Measurements from ENCODE around the gene TFDP1.

The TFDP1 gene

GRCh38 chr13:113537205-113537604 is 47.3 kb upstream of the TFDP1 start:
- DNase-seq = no peak
- Histone ChIP-seq H3K4me3 (ENCODE audit: low read depth in 1 of 2, low read length in 2 of 2) (no peak overlapping the region), H3K9ac (ENCODE audit: low read depth, low read length) (no peak overlapping the region), H2AFZ (ENCODE audit: low read depth, low read length) (no peak overlapping the region), H3K36me3 (ENCODE audit: insufficient read depth, low read length) (peaks cover 24% of the 10 kb centered on the region), H3K9me3 (ENCODE audit: insufficient read depth, low read length, severe bottlenecking) (no peaks in the 10 kb centered on the region), H4K20me1 (ENCODE audit: insufficient read depth, low read length) (0 out of 2 replicates have a peak, but pooled peaks cover under 1% of the 10 kb centered on the region), H3K79me2 (ENCODE audit: insufficient read depth, low read length) (0 out of 2 replicates have a peak, but pooled peaks cover 1% of the 10 kb centered on the region), H3K27ac (ENCODE audit: low read length) (no peak overlapping the region), H3K4me2 (ENCODE audit: insufficient read depth, low read length) (no peak overlapping the region), H3K27me3 (ENCODE audit: insufficient read depth, low read length, poor library complexity) (no peaks in the 10 kb centered on the region), H3K4me1 (ENCODE audit: insufficient read depth, low read length) (no peaks in the 10 kb centered on the region)
- no peak for ATAC-seq (ENCODE audit: insufficient read depth, low read depth)
- TF ChIP-seq CTCF (IDR thresholded peaks at IDR 0.05; ENCODE audit: borderline replicate concordance, extremely low read depth, low read length, poor library complexity, severe bottlenecking) (no peak), EZH2 (IDR thresholded peaks at IDR 0.05; ENCODE audit: borderline replicate concordance, low read depth, low read length, severe bottlenecking) (no peak)

GRCh38 chr13:113537909-113538688 is 46.5 kb upstream of the TFDP1 start:
- 0 out of 2 replicates have a peak, but pooled peaks cover 1% of the 10 kb centered on the region for H3K79me2 ChIP-seq (ENCODE audit: insufficient read depth, low read length)
- no peak overlapping the region for H3K4me2 ChIP-seq (ENCODE audit: insufficient read depth, low read length)
- ATAC-seq (ENCODE audit: insufficient read depth, low read depth) = no peak
- no peak overlapping the region for H3K9ac ChIP-seq (ENCODE audit: low read depth, low read length)
- H3K4me1 ChIP-seq (ENCODE audit: insufficient read depth, low read length) = no peaks in the 10 kb centered on the region
- no peaks in the 10 kb centered on the region for H4K20me1 ChIP-seq (ENCODE audit: insufficient read depth, low read length)
- no peak for TF ChIP-seq EZH2 (IDR thresholded peaks at IDR 0.05; ENCODE audit: borderline replicate concordance, low read depth, low read length, severe bottlenecking)
- no peak for TF ChIP-seq CTCF (IDR thresholded peaks at IDR 0.05; ENCODE audit: borderline replicate concordance, extremely low read depth, low read length, poor library complexity, severe bottlenecking)
- no peaks in the 10 kb centered on the region for H3K27me3 ChIP-seq (ENCODE audit: insufficient read depth, low read length, poor library complexity)
- no peak overlapping the region for H3K4me3 ChIP-seq (ENCODE audit: low read depth in 1 of 2, low read length in 2 of 2)
- DNase-seq = no peak
- H3K9me3 ChIP-seq (ENCODE audit: insufficient read depth, low read length, severe bottlenecking) = no peaks in the 10 kb centered on the region
- no peak overlapping the region for H3K27ac ChIP-seq (ENCODE audit: low read length)
- peaks cover 24% of the 10 kb centered on the region for H3K36me3 ChIP-seq (ENCODE audit: insufficient read depth, low read length)
- H2AFZ ChIP-seq (ENCODE audit: low read depth, low read length) = no peak overlapping the region

- no peak overlapping the region for H3K4me3 ChIP-seq (ENCODE audit: low read depth in 1 of 2, low read length in 2 of 2)
- peaks cover 20% of the 10 kb centered on the region for H3K36me3 ChIP-seq (ENCODE audit: insufficient read depth, low read length)
- no peaks in the 10 kb centered on the region for H3K4me1 ChIP-seq (ENCODE audit: insufficient read depth, low read length)
- no peak overlapping the region for H3K4me2 ChIP-seq (ENCODE audit: insufficient read depth, low read length)
- H2AFZ ChIP-seq (ENCODE audit: low read depth, low read length) = no peak overlapping the region
- H4K20me1 ChIP-seq (ENCODE audit: insufficient read depth, low read length) = no peaks in the 10 kb centered on the region
- H3K79me2 ChIP-seq (ENCODE audit: insufficient read depth, low read length) = 0 out of 2 replicates have a peak, but pooled peaks cover 2% of the 10 kb centered on the region
- no peaks in the 10 kb centered on the region for H3K27me3 ChIP-seq (ENCODE audit: insufficient read depth, low read length, poor library complexity)
- no peak for TF ChIP-seq CTCF (IDR thresholded peaks at IDR 0.05; ENCODE audit: borderline replicate concordance, extremely low read depth, low read length, poor library complexity, severe bottlenecking)
- no peak for TF ChIP-seq EZH2 (IDR thresholded peaks at IDR 0.05; ENCODE audit: borderline replicate concordance, low read depth, low read length, severe bottlenecking)
- H3K27ac ChIP-seq (ENCODE audit: low read length) = no peak overlapping the region
- no peak for DNase-seq
- ATAC-seq (ENCODE audit: insufficient read depth, low read depth) = no peak
- H3K9me3 ChIP-seq (ENCODE audit: insufficient read depth, low read length, severe bottlenecking) = no peaks in the 10 kb centered on the region
- H3K9ac ChIP-seq (ENCODE audit: low read depth, low read length) = no peak overlapping the region
Observed at GRCh38 chr13:113538689-113539058, 45.9 kb upstream of the TFDP1 start.
